HL-60 (cell line): Measurements from ENCODE around the gene EXOC6B.

Experiments
- POLR2AphosphoS5 ChIP-seq: IDR thresholded peaks from 2 replicates; pipeline ENCODE4 v1.6.1; 2012; ENCODE audit warnings: low read depth
- TF ChIP-seq, protein P1 (sequence below): IDR thresholded peaks from one replicate; pipeline ENCODE4 v1.5.1; 2011; ENCODE audit warnings: low read length, control low read depth, inconsistent platforms; ENCODE audit not compliant: insufficient read depth
- TF ChIP-seq, protein P2 (sequence below): IDR thresholded peaks from 2 replicates; pipeline ENCODE4 v1.6.1; 2012; ENCODE audit warnings: low read depth; ENCODE audit not compliant: insufficient replicate concordance

DNA sequence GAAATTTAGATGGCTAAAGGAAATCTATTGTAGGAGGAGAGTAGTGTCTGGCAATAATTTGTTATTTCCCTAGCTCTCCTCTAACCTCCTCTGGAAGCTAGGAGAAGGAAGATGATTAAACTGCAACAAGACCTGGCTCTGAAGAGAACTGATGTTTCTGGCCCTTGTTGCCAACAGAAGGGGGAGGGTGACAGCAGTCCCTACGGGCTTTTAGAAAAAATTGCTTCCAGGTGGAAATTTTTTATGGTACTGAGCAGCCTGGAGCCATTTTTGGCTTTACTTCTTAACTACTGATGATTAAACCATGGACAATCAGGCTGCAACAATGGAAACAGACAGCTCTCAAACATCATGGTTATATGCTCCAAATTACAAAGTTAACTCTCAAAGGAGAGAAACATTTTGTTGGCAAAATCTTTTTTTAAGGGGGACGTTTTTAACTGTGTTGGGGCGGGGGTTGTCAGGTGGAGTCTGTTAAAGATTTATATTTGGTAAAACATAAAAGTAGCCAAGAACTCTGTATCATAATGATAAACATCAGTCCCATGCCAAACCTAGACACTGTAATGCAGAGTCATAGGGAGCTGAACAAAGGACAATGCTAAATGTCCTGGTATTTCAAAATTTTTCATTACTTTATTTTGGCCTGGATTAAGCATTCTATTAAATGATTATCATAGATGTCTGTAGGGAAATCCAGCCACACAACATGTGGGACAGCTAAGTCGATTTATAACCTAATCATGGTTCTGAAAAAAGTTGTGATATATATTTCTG, 70.0 kb downstream of the EXOC6B start:
- TF ChIP-seq, protein P1, sequence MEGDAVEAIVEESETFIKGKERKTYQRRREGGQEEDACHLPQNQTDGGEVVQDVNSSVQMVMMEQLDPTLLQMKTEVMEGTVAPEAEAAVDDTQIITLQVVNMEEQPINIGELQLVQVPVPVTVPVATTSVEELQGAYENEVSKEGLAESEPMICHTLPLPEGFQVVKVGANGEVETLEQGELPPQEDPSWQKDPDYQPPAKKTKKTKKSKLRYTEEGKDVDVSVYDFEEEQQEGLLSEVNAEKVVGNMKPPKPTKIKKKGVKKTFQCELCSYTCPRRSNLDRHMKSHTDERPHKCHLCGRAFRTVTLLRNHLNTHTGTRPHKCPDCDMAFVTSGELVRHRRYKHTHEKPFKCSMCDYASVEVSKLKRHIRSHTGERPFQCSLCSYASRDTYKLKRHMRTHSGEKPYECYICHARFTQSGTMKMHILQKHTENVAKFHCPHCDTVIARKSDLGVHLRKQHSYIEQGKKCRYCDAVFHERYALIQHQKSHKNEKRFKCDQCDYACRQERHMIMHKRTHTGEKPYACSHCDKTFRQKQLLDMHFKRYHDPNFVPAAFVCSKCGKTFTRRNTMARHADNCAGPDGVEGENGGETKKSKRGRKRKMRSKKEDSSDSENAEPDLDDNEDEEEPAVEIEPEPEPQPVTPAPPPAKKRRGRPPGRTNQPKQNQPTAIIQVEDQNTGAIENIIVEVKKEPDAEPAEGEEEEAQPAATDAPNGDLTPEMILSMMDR: no peak
- TF ChIP-seq, protein P2, sequence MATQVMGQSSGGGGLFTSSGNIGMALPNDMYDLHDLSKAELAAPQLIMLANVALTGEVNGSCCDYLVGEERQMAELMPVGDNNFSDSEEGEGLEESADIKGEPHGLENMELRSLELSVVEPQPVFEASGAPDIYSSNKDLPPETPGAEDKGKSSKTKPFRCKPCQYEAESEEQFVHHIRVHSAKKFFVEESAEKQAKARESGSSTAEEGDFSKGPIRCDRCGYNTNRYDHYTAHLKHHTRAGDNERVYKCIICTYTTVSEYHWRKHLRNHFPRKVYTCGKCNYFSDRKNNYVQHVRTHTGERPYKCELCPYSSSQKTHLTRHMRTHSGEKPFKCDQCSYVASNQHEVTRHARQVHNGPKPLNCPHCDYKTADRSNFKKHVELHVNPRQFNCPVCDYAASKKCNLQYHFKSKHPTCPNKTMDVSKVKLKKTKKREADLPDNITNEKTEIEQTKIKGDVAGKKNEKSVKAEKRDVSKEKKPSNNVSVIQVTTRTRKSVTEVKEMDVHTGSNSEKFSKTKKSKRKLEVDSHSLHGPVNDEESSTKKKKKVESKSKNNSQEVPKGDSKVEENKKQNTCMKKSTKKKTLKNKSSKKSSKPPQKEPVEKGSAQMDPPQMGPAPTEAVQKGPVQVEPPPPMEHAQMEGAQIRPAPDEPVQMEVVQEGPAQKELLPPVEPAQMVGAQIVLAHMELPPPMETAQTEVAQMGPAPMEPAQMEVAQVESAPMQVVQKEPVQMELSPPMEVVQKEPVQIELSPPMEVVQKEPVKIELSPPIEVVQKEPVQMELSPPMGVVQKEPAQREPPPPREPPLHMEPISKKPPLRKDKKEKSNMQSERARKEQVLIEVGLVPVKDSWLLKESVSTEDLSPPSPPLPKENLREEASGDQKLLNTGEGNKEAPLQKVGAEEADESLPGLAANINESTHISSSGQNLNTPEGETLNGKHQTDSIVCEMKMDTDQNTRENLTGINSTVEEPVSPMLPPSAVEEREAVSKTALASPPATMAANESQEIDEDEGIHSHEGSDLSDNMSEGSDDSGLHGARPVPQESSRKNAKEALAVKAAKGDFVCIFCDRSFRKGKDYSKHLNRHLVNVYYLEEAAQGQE: no peak
- no peak for TF ChIP-seq POLR2AphosphoS5
